Retinal pigment epithelial cell (primary cell): Measurements from ENCODE around the gene ATP13A3.
"Not testable (repeated sequence)": the region's sequence is repeated elsewhere in the genome, so short reads cannot be mapped to it uniquely, and the experiment has no call there.

Experiments used
- DNase-seq: peaks from one replicate; pipeline ENCODE4 v3.0.0-alpha.2; 2010; ENCODE audit warnings: low read depth
- H3K4me3 ChIP-seq: 2 replicates; pipeline ENCODE4 v1.5.1; 2011; ENCODE audit warnings: mild to moderate bottlenecking, low read length, control low read depth, moderate library complexity
- CTCF ChIP-seq: conservative IDR thresholded peaks from 2 replicates; pipeline ENCODE4 v1.5.1; 2011; ENCODE audit warnings: low read depth, low read length, control low read depth, inconsistent platforms

ATP13A3 gene

GRCh38 chr3:194483850-194484249 is 3.0 kb downstream of the ATP13A3 start:
- no peak for DNase-seq
- H3K4me3 ChIP-seq, result no peak overlapping the region
- TF ChIP-seq CTCF, result no peak

GRCh38 chr3:194482830-194483229 is 4.0 kb downstream of the ATP13A3 start:
- not testable (repeated sequence) for DNase-seq, H3K4me3 ChIP-seq

- no peak for DNase-seq
- H3K4me3 ChIP-seq, result no peak overlapping the region
- TF ChIP-seq CTCF, result no peak
Observed at GRCh38 chr3:194482196-194482593, 4.6 kb downstream of the ATP13A3 start.

GRCh38 chr3:194481525-194482195 is 5.1 kb downstream of the ATP13A3 start:
- no peak for DNase-seq
- H3K4me3 ChIP-seq, result no peak overlapping the region
- no peak for TF ChIP-seq CTCF

GRCh38 chr3:194481103-194481502 is 5.7 kb downstream of the ATP13A3 start:
- no peak for DNase-seq
- no peak overlapping the region for H3K4me3 ChIP-seq
- no peak for TF ChIP-seq CTCF

GRCh38 chr3:194476784-194477183 is 10.0 kb downstream of the ATP13A3 start:
- TF ChIP-seq CTCF, result no peak
- DNase-seq, result no peak
- no peak overlapping the region for H3K4me3 ChIP-seq

- no peak for TF ChIP-seq CTCF
- H3K4me3 ChIP-seq, result no peak overlapping the region
- DNase-seq, result no peak
Observed at GRCh38 chr3:194475978-194476377, 10.8 kb downstream of the ATP13A3 start.
